ENCODE measurements around the gene CPLX3.

GRCh38 chr15:74855857-74856256 lies 29.4 kb downstream of the CPLX3 start:
- TF ChIP-seq CTCF (IDR thresholded peaks at IDR 0.05 in 2 of 3, conservative IDR thresholded peaks at IDR 0.05 in 1 of 3; ENCODE audit: control insufficient read depth in 2 of 3, extremely low read depth in 1 of 3, insufficient read depth in 1 of 3, low read depth in 3 of 3, low read length in 3 of 3) (no peak), SRF (IDR thresholded peaks at IDR 0.05; ENCODE audit: low read depth in 2 of 2, low read length in 2 of 2) (no peak), FOXM1 (IDR thresholded peaks at IDR 0.05; ENCODE audit: low read depth, low read length) (no peak), TCF7 (IDR thresholded peaks at IDR 0.05; ENCODE audit: borderline replicate concordance) (no peak), PBX3 (IDR thresholded peaks at IDR 0.05; ENCODE audit: insufficient replicate concordance, low read depth, low read length) (no peak), JUND (IDR thresholded peaks at IDR 0.05; ENCODE audit: low read depth, low read length) (no peak), GATAD2B (conservative IDR thresholded peaks at IDR 0.05; ENCODE audit: low read depth) (no peak), POLR2A (IDR thresholded peaks at IDR 0.05; ENCODE audit: low read depth, low read length) (no peak)

Data from GM12878 (cell line).